Heart left ventricle (tissue), 16 donors: ENCODE data around the gene NHLRC2. TPM values are rescaled to one million over a fixed set of nuclear protein-coding genes. Genes with fewer than 3 reads are reported as not detected.

ENCODE experiments used
- ATAC-seq, 4 donors: fragments of 200-7000 bp; cut with Tn5 transposase; one replicate each; pipeline ENCODE4 v1.9.1; 2020 to 2022; ENCODE audit warnings: moderate library complexity in 4 of 4, mild to moderate bottlenecking in 3 of 4, moderate number of reproducible peaks in 1 of 4
- DNase-seq, 5 donors: peaks; one replicate each; pipeline ENCODE4 v3.0.0-alpha.2; 2020
- H3K27ac ChIP-seq, 12 donors: fragments of 200-600 bp; sonication (generic) in 4 of 12; one replicate each; pipeline versions ENCODE4 v1.5.0 to v1.8.0; 2016 to 2022; ENCODE audit warnings: mild to moderate bottlenecking in 2 of 12
- H3K27me3 ChIP-seq, 9 donors: fragments of 200-600 bp; sonication (generic) in 2 of 9; one replicate each; pipeline versions ENCODE4 v1.5.1 to v1.8.0; 2016 to 2022; ENCODE audit warnings: mild to moderate bottlenecking in 3 of 9
- H3K36me3 ChIP-seq, 9 donors: fragments of 200-600 bp; sonication (generic) in 2 of 9; one replicate each; pipeline versions ENCODE4 v1.5.0 to v1.8.0; 2018 to 2022; ENCODE audit warnings: mild to moderate bottlenecking in 2 of 9
- H3K4me1 ChIP-seq, 12 donors: fragments of 200-600 bp; sonication (generic) in 4 of 12; one replicate each; pipeline versions ENCODE4 v1.5.0 to v1.8.0; 2016 to 2022; ENCODE audit warnings: mild to moderate bottlenecking in 3 of 12
- H3K4me3 ChIP-seq, 12 donors: fragments of 200-600 bp; sonication (generic) in 4 of 12; one replicate each; pipeline versions ENCODE4 v1.5.0 to v1.8.0; 2017 to 2022; ENCODE audit warnings: mild to moderate bottlenecking in 9 of 12, moderate library complexity in 4 of 12
- H3K9me3 ChIP-seq, 12 donors: fragments of 200-600 bp; sonication (generic) in 4 of 12; one replicate each; pipeline versions ENCODE4 v1.5.0 to v1.8.0; 2016 to 2022; ENCODE audit warnings: mild to moderate bottlenecking in 1 of 12
- POLR2A ChIP-seq, 2 donors: fragments of 450-650 bp; IDR thresholded peaks; one replicate each; pipeline ENCODE4 v1.6.1; 2017; ENCODE audit warnings: antibody characterized with exemption in 2 of 2, mild to moderate bottlenecking in 2 of 2, moderate library complexity in 2 of 2
- WGBS, 4 donors: extraction: QIAGEN DNeasy Blood & Tissue Kit in 2 of 4; methylation state at CpG; one replicate each; pipeline versions ENCODE4 v1.1.5 to v1.1.7; 2013 to 2018; 5-methylcytosine and 5-hydroxymethylcytosine counted together
- intact Hi-C, 10 donors: fragments of 100-400 bp; cut with DNase I; formaldehyde crosslinking; loops; one replicate each; pipeline versions ENCODE4 v1.11.1 to v1.14.2; 2022
- polyA plus RNA-seq, 2 donors: library from polyadenylated mRNA; stranded (reverse); fragments of 200-250 nt; gene quantifications; one replicate each; pipeline ENCODE4 v1.2.3, GENCODE V29; 2013
- total RNA-seq, 9 donors: library from RNA; depleted of rRNA in 2 of 9; stranded (reverse); fragments of >200 nt in 2 of 9; fragmentation: NEBNext Ultra II Directional in 3 of 9; extraction: Animal tissue kit (Norgen Biotek cat#: 25700) in 3 of 9; gene quantifications; one replicate each; pipeline versions ENCODE4 v1.1.0 to v1.2.4, GENCODE V29; 2016 to 2023
- TF ChIP-seq, protein P1 (sequence below), 12 donors: fragments of 200-600 bp; sonication (generic) in 4 of 12; IDR thresholded peaks; one replicate each; pipeline versions ENCODE4 v1.5.0 to v1.8.0; 2018 to 2022; ENCODE audit warnings: antibody characterized with exemption in 12 of 12, mild to moderate bottlenecking in 5 of 12
- donor health status: ischemic (EF 13 %, LVEDD 7.1; RV severe dilation, severe dysfunction).
- donor health status: healthy with polysubstance abuse.
- donor health status: DM: no; HTN: yes; CAD: no.
- donor health status: DM: no; HTN: no; CAD: no.
- donor health status: ischemic (EF 25% LVEDD 6.9; RV normal size, moderate dysfunction).
- donor health status: ischemic (EF 25% LVEDD 5.7; RV mildly dilated, moderate dysfunction).
- donor health status: healthy.
- donor health status: DM: yes; HTN: yes; CAD: no.
- donor health status: ischemic (EF 35%, LVEDD 5.7; RV mildly dilated, moderate dysfunction).
- donor health status: nonischemic (EF 11% LVEDD 7.7; RV severe dilation, severe dysfunction).
- donor health status: DM: yes; HTN: yes; CAD: no.
- donor health status: PGD.
- donor health status: ischemic (EF 29% LVEDD 5.4; RV normal size, mild dysfunction).
- donor health status: nonischemic (EF 23%, LVEDD 6.1; RV moderate dilation, normal function).

The NHLRC2 gene
- total and polyA plus RNA-seq, 11 donors: 13.0 to 105 (median 76.1) TPM

DNA sequence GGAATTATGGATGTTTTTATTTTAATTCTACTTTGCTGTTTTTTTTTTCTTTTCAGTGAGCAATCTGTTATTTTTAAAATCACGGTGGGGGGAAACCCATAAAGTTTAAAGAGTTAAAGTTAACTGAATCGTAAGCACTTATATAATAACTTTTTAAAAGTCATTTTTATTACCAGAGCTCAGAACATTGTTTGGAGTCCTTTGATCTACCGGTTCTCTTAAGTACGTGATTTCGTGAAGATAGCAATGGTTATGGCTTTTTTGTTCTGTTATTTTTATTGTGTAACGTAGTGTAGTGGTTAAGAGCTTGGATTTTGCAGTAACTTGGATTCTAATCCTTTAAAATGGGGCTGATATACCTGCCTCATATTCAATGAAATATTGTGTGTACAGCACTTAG is 57.4 kb downstream of the NHLRC2 start:
- TF ChIP-seq, protein P1, sequence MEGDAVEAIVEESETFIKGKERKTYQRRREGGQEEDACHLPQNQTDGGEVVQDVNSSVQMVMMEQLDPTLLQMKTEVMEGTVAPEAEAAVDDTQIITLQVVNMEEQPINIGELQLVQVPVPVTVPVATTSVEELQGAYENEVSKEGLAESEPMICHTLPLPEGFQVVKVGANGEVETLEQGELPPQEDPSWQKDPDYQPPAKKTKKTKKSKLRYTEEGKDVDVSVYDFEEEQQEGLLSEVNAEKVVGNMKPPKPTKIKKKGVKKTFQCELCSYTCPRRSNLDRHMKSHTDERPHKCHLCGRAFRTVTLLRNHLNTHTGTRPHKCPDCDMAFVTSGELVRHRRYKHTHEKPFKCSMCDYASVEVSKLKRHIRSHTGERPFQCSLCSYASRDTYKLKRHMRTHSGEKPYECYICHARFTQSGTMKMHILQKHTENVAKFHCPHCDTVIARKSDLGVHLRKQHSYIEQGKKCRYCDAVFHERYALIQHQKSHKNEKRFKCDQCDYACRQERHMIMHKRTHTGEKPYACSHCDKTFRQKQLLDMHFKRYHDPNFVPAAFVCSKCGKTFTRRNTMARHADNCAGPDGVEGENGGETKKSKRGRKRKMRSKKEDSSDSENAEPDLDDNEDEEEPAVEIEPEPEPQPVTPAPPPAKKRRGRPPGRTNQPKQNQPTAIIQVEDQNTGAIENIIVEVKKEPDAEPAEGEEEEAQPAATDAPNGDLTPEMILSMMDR (IDR thresholded peaks at IDR 0.05): no peak
- TF ChIP-seq POLR2A (IDR thresholded peaks at IDR 0.05): no peak
- no peak overlapping the region for H3K27ac ChIP-seq
- H3K36me3 ChIP-seq: peaks cover 0 to 72% (median 40%) of the 10 kb centered on the region in 9 donors
- H3K4me3 ChIP-seq: no peak overlapping the region
- no peaks in the 10 kb centered on the region for H3K27me3 ChIP-seq
- H3K9me3 ChIP-seq: no peaks in the 10 kb centered on the region
- no peaks in the 10 kb centered on the region for H3K4me1 ChIP-seq
- DNase-seq: no peak
- intact Hi-C loops: no loop called here
- ATAC-seq: no peak
- 95 to 97% (median 96%) methylated on average over 6 of the region's 6 CpGs for WGBS, 4 donors

- H3K27me3 ChIP-seq: no peaks in the 10 kb centered on the region
- H3K36me3 ChIP-seq: peaks cover 0 to 65% (median 32%) of the 10 kb centered on the region in 9 donors
- no peak for DNase-seq
- H3K27ac ChIP-seq: no peak overlapping the region
- H3K4me1 ChIP-seq: no peaks in the 10 kb centered on the region
- ATAC-seq: no peak
- intact Hi-C loops: no loop called here
- no peak overlapping the region for H3K4me3 ChIP-seq
- TF ChIP-seq, protein P1 (IDR thresholded peaks at IDR 0.05): no peak
- no peak for TF ChIP-seq POLR2A (IDR thresholded peaks at IDR 0.05)
- no peaks in the 10 kb centered on the region for H3K9me3 ChIP-seq
- 86 to 92% (median 89%) methylated on average over 7 of the region's 7 CpGs for WGBS, 4 donors
Measured at GRCh38 chr10:113912582-113912981, 58.1 kb downstream of the NHLRC2 start.

GRCh38 chr10:113914956-113915355 is 60.5 kb downstream of the NHLRC2 start:
- DNase-seq (no peak), ATAC-seq (peak in 3 of 4 donors; percentile 39 to 66 (median 54))
- Histone ChIP-seq H3K27ac (peak overlapping the region in 4 of 12 donors; percentile 24 to 29 (median 28)), H3K4me1 (no peaks in the 10 kb centered on the region), H3K36me3 (peaks cover 0 to 41% (median 13%) of the 10 kb centered on the region in 9 donors), H3K9me3 (no peaks in the 10 kb centered on the region), H3K27me3 (no peaks in the 10 kb centered on the region), H3K4me3 (no peak overlapping the region)
- TF ChIP-seq POLR2A (IDR thresholded peaks at IDR 0.05): no peak
- TF ChIP-seq, protein P1 (IDR thresholded peaks at IDR 0.05): no peak
- intact Hi-C loops: no loop called here
- WGBS, 4 donors: 59 to 71% (median 66%) methylated on average over 2 of the region's 2 CpGs

- intact Hi-C loops: no loop called here
- Histone ChIP-seq H3K36me3 (peaks cover 0 to 35% (median 9%) of the 10 kb centered on the region in 9 donors), H3K4me1 (no peaks in the 10 kb centered on the region), H3K9me3 (no peaks in the 10 kb centered on the region), H3K4me3 (no peak overlapping the region), H3K27me3 (no peaks in the 10 kb centered on the region), H3K27ac (peak overlapping the region in 2 of 12 donors; percentile 24)
- TF ChIP-seq, protein P1 (IDR thresholded peaks at IDR 0.05): no peak
- TF ChIP-seq POLR2A (IDR thresholded peaks at IDR 0.05): no peak
- DNase-seq (no peak), ATAC-seq (no peak)
- WGBS, 4 donors: 94 to 96% (median 96%) methylated on average over 2 of the region's 2 CpGs
Measured at GRCh38 chr10:113915540-113915939, 61.1 kb downstream of the NHLRC2 start.
